ENCODE measurements around the gene TNFRSF13B.

GRCh38 chr17:16941072-16942036 lies 30.6 kb downstream of the TNFRSF13B start:
- no peak for TF ChIP-seq CTCF (conservative IDR thresholded peaks at IDR 0.05; ENCODE audit: low read depth, low read length)
- no peak for TF ChIP-seq EZH2phosphoT487 (IDR thresholded peaks at IDR 0.05; ENCODE audit: borderline replicate concordance, low read length)
